Activated T-helper 1 cell treated with Interleukin-2 at 50 U/mL for 16 hours (primary cell): ENCODE measurements around the gene DCAF4.

Source experiments
- DNase-seq: peaks from one replicate; pipeline ENCODE4 v3.0.0-alpha.2; 2020; ENCODE audit warnings: low read depth

Gene DCAF4

GRCh38 chr14:72894623-72895378 is 31.5 kb upstream of the DCAF4 start:
- DNase-seq = no peak

DNA sequence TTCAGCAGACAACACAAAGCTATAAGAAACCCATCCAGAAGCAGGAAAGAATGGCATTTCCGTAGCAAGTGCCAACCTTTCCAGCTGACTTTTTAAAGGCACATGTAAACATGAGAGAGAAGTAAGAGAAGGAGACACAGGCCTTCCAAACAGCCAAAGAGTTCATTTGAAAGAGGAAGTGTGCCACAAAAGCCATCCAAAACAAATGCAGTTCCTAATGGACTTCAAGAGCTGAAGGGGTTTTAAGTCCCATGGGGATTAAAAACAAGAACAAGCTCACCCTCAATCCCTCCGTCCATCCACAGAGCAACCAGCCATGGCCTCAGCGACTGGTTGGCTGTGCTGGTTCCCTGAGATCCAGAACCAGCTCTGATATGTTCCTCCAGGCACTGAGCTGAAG is 27.8 kb upstream of the DCAF4 start:
- no peak for DNase-seq

GRCh38 chr14:72901361-72901760 is 24.9 kb upstream of the DCAF4 start:
- DNase-seq = no peak

- no peak for DNase-seq
Measured at GRCh38 chr14:72902801-72903530, 23.3 kb upstream of the DCAF4 start.

GRCh38 chr14:72903716-72904115 is 22.5 kb upstream of the DCAF4 start:
- no peak for DNase-seq

- DNase-seq = no peak
Measured at GRCh38 chr14:72904218-72904617, 22.0 kb upstream of the DCAF4 start.

DNA sequence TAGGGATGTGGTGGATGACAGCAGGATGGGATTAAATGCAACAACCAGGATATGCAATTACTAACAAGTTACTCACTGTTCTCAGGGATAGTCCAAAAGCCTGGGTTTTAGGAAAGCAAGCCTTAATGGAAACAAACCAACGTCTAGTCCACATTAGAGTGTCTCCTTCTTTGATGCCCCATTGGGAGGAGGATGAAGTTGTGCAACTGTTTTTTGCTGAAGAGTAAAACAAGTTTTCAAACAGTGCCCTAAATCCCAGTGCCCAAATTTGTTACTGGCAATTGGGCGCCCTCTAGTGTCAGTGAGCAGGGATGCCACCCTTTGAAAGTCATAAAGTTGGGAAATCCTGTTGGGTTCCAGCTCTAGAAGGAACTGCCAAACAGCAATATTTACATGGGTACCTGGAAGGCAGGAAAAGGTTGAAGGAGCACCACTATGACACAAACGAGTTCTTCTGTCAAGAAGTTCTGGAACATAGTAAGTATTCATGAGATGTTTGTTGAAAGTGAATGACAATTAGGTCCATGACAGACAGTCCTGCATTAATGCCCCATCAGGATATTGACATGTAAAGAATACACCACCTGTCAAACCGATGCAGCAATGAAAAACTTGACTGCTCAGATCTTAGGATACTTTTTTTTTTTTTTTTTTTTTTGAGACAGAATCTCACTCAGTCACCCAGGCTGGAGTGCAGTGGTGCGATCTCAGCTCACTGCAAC is 21.3 kb upstream of the DCAF4 start:
- DNase-seq = peak; percentile 37

- DNase-seq = no peak
Measured at GRCh38 chr14:72906316-72906715, 19.9 kb upstream of the DCAF4 start.

GRCh38 chr14:72906879-72907278 is 19.4 kb upstream of the DCAF4 start:
- no peak for DNase-seq

DNA sequence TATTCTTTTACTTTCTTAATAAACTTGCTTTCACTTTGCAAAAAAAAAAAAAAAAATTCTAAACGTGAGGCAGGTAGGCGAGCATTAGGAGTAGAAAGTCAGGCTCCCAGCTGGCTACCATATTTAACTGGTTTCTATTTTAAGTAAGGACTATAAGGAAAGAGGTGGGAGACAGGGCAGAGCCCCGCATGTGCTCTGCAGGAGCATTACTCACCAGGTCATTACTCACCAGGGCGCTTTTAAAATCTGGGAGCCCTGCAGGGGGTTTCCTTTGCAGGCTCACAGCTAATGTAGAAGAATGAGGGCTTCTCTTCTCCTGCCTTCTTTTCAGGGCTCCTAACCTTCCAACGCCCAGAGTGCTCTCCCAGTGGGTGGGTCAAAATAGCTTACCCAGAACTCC is 18.4 kb upstream of the DCAF4 start:
- DNase-seq = no peak

DNA sequence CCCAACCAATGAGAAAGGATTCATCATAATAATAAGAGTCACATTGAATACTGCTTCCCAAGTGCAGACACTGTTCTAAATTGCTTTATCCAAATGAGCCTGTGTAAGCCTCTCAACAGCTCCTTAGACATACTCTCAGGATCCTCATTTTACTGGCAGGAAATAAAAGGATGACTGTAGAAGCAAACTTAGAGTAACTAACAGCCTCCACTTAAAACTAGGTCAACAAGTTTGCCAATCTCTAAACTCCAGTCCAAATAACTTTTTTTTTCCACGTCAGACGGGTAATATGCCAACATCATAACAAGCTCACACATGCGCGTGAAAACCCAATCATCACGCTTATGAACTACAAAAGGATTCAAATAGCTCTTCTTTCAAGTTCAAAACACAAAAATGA is 17.1 kb upstream of the DCAF4 start:
- no peak for DNase-seq

DNA sequence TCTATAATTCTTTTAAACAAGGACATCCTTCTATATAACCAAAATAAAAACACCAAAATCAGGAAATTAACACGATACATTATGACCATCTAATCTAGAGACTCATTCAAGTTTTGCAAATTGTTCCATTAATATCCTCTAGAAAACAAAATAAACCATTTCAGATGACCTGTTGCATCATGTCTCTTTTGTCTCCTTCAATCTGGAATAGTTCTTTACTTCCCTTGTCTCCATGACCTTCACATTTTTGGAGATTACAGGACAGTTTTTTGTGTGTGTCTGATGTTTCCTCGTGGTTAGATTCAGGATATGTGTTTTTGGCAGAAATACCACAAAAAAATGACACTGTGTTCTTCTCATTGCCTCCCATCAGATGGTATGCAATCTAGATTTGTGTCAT is 12.5 kb upstream of the DCAF4 start:
- no peak for DNase-seq

DNA sequence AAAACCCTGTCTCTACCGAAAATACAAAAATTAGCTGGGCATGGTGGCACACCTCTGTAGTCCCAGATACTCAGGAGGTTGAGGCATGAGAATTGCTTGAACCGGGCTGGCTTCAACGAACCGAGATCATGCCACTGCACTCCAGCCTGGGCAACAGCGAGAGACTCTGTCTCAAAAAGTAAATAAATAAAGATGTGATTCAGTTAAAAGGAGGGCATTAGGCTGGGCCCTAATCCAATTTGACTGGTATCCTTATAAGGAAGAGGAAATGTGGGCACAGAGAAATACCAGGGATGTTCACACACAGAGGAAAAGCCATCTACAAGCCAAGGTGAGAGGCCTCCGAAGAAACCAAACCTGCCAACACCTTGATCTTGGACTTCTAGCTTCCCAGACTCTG is 10.1 kb upstream of the DCAF4 start:
- DNase-seq = no peak

DNA sequence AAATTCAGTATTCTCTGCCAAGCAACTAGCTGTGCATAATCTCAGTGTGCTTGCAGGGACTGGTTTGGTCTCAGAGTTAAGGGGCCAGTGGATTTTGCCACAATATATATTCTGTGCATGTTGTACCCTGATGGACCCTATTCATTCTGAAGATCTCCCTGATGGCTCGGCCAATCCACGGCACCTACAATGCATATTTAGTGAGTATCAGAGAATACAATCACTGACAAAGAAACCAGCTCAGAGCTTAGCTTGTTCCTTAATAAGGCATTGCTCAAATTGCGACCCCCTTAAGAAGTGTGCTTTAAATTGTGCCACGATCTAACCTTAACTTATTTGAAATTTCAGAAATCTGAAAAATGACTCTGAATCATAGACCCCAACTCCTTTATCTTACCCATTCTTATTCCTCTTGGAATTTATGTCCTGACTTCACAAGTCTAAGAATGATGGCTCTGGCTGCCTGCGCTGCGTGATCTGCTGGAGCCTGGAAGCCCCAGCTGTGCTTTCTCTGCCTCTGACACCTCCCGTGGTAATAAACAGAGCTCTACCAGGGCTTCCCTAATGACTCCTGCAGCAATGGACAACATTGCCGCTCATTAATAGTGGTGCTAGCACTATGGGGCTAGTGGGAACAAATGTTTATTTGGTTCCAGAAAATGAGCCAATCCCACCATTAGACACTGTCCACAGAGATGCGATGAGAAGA is 9.0 kb upstream of the DCAF4 start:
- DNase-seq = no peak

GRCh38 chr14:72920008-72920407 is 6.3 kb upstream of the DCAF4 start:
- DNase-seq = no peak

GRCh38 chr14:72921396-72921795 is 4.9 kb upstream of the DCAF4 start:
- no peak for DNase-seq

DNA sequence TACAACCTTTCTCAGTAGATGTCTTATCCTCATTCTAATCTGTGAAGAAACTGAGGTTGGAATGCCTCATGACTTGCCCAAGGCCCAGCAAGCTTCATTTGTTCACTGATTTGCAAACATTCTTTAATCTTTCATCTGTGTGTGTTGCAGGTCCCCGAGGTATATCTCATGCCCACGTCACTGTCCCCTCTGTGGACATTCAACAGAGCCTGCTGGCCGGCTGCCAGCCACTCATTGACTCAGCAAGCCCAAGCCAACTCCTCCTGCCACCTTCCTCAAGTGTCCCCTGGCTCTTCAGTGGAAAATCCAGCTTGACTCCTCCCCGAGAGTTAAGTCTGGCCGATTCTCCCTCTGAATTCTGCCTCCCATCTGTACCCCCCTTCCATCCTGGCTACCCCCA is 1.9 kb upstream of the DCAF4 start:
- no peak for DNase-seq

GRCh38 chr14:72925171-72925759 is 999 bp upstream of the DCAF4 start:
- DNase-seq = no peak

GRCh38 chr14:72925815-72926291 is 411 bp upstream of the DCAF4 start:
- no peak for DNase-seq

DNA sequence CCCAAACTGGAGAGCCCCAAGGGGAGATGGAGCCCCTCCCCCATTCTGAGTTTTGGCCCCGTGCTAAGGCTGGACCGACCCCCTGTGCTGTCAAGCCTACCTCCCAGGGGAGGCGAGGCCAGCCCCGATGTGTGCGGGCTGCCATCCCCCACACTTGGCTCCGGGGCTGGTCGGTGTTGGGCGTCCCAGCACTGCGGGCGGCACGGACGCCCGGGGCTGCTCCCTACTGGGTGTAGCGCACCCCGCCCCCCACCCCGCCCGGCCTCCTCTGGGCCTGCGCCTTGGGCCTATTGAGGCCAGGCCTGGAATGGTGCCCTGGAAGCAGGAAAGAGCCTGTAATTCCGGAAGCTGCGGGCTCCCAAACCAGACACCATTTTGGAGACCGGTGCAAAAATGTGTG is 2.6 kb downstream of the DCAF4 start:
- DNase-seq = no peak

DNA sequence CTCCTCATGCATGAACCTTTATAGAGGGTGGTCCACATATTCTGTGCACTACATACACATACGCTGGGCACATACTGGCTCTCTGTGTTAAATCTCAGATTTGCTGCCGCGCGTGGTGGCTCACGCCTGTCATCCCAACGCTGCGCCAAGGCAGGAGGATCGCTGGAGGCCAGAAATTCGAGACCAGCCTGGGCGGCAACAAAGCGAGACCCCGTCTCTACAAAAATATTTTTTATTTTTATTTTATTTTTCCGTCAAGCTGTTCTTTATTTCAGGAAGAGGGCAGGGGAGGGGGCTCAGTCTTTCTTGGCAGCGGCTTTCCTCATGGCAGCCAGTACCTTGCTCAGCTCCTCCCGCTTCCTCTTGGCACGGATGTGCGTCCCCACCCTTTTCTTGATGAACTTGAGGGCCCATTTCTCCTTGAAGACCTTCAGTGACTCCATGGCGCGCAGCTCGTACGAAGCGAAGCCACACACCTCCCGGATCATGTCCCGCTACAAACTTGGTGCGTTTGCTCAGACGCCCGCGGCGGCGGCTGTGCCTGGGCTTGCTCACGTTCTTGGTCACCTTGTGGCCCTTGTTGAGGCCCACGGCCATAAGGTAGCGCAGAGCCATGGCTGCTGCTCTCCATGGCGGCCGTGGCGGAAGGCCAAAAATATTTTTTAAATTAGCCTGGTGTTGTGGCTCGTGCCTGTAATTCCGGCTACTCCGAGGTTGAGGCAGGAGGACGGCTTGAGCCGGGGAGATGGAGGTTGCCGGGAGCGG is 3.2 kb downstream of the DCAF4 start:
- no peak for DNase-seq
